HG03469 (cell line): Measurements from ENCODE around the gene GOLGA6L10.
"Not testable (repeated sequence)": the region's sequence is repeated elsewhere in the genome, so short reads cannot be mapped to it uniquely, and the experiment has no call there.

ENCODE experiments used
- ATAC-seq: cut with Tn5 transposase; IDR thresholded peaks from one replicate; pipeline ENCODE4 v1.9.1; 2021; ENCODE audit warnings: mild to moderate bottlenecking, moderate library complexity, moderate number of reproducible peaks; ENCODE audit not compliant: unreplicated experiment

The GOLGA6L10 gene

GRCh38 chr15:82301296-82302016 is 47.8 kb downstream of the GOLGA6L10 start:
- no peak for ATAC-seq

GRCh38 chr15:82300883-82301282 is 48.4 kb downstream of the GOLGA6L10 start:
- no peak for ATAC-seq

GRCh38 chr15:82300326-82300725 is 48.9 kb downstream of the GOLGA6L10 start:
- not testable (repeated sequence) for ATAC-seq

GRCh38 chr15:82299511-82299914 is 49.8 kb downstream of the GOLGA6L10 start:
- not testable (repeated sequence) for ATAC-seq

- ATAC-seq: no peak
These were observed 50.8 kb downstream of the GOLGA6L10 start for GRCh38 chr15:82298520-82298919.

- no peak for ATAC-seq
These were observed 51.2 kb downstream of the GOLGA6L10 start for GRCh38 chr15:82298032-82298431.

GRCh38 chr15:82297546-82297945 is 51.7 kb downstream of the GOLGA6L10 start:
- ATAC-seq: no peak

GRCh38 chr15:82294061-82294690 is 55.1 kb downstream of the GOLGA6L10 start:
- no peak for ATAC-seq

GRCh38 chr15:82292271-82292670 is 57.0 kb downstream of the GOLGA6L10 start:
- ATAC-seq: no peak
